ENCODE results near the gene MIOS.
A peak's percentile ranks its signal among the peaks of the same experiment; 100 is the strongest.
"Not testable (repeated sequence)": the region's sequence is repeated elsewhere in the genome, so short reads cannot be mapped to it uniquely, and the experiment has no call there.

The MIOS gene

DNA sequence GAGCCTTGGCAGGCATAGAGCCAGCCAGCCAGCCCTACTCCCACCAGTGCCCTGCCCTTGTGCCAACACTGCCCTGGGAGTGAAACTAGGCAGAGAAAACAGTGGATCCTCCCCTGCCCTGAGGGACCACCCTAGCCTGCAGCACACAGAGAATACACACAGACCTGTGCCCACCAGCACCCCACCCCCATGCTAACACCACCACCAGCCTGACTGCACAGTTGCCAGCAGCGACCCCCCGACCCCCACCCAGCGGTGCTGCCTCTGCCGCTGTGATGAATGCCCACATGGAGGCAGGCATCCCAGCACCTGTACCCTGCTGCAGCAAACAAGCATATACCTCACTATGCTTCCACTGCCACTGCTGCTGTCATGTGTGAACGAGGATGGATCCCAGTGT, 9.4 kb upstream of the MIOS start:
- TF ChIP-seq HDGF (IDR thresholded peaks at IDR 0.05; ENCODE audit: borderline replicate concordance) (no peak), LEF1 (IDR thresholded peaks at IDR 0.05; ENCODE audit: borderline replicate concordance) (no peak), FOXA1 (IDR thresholded peaks at IDR 0.05) (no peak), TARDBP (IDR thresholded peaks at IDR 0.05) (no peak), L3MBTL2 (conservative IDR thresholded peaks at IDR 0.05) (no peak), FOXK2 (IDR thresholded peaks at IDR 0.05) (no peak), SUZ12 (IDR thresholded peaks at IDR 0.05) (no peak), ARNT (IDR thresholded peaks at IDR 0.05) (no peak), NFRKB (IDR thresholded peaks at IDR 0.05) (no peak), ELF4 (IDR thresholded peaks at IDR 0.05) (no peak), FOXM1 (IDR thresholded peaks at IDR 0.05; ENCODE audit: borderline replicate concordance) (no peak), ZNF384 (IDR thresholded peaks at IDR 0.05) (no peak)

GRCh38 chr7:7561591-7561990, 5.1 kb upstream of the MIOS start:
- CTCF ChIA-PET, POLR2A ChIA-PET: not testable (repeated sequence)

More for the DNA sequence above, 9.4 kb upstream of the MIOS start:
- no peak for DNase-seq (ENCODE audit: extremely low spot score)
- POLR2A ChIA-PET: no interaction called here
- CTCF ChIA-PET: no interaction called here

GRCh38 chr7:7562736-7563135, 3.9 kb upstream of the MIOS start:
- POLR2A ChIA-PET: interaction anchor here (2.0 kb wide), 1 partner anchor 77 kb away, joined by 9 read pairs; the partner anchor contains the start of gene UMAD1
- CTCF ChIA-PET: no interaction called here
- TF ChIP-seq BHLHE40 (IDR thresholded peaks at IDR 0.05; ENCODE audit: borderline replicate concordance): no peak
- TF ChIP-seq ZNF384 (IDR thresholded peaks at IDR 0.05): no peak
- TF ChIP-seq TARDBP (IDR thresholded peaks at IDR 0.05): no peak
- no peak for TF ChIP-seq FOXM1 (IDR thresholded peaks at IDR 0.05; ENCODE audit: borderline replicate concordance)
- no peak for TF ChIP-seq PKNOX1 (IDR thresholded peaks at IDR 0.05)
- no peak for TF ChIP-seq NFRKB (IDR thresholded peaks at IDR 0.05)
- TF ChIP-seq FOXA1 (IDR thresholded peaks at IDR 0.05): no peak
- no peak for TF ChIP-seq HDGF (IDR thresholded peaks at IDR 0.05; ENCODE audit: borderline replicate concordance)
- TF ChIP-seq SUZ12 (IDR thresholded peaks at IDR 0.05): no peak
- no peak for TF ChIP-seq FOXK2 (IDR thresholded peaks at IDR 0.05)
- no peak for TF ChIP-seq SP1 (IDR thresholded peaks at IDR 0.05)
- no peak for TF ChIP-seq CTBP1 (IDR thresholded peaks at IDR 0.05; ENCODE audit: borderline replicate concordance)
- no peak for TF ChIP-seq L3MBTL2 (conservative IDR thresholded peaks at IDR 0.05)
- no peak for TF ChIP-seq LEF1 (IDR thresholded peaks at IDR 0.05; ENCODE audit: borderline replicate concordance)
- no peak for TF ChIP-seq ELF4 (IDR thresholded peaks at IDR 0.05)
- no peak for TF ChIP-seq ARNT (IDR thresholded peaks at IDR 0.05)
- DNase-seq (ENCODE audit: extremely low spot score): no peak

More at GRCh38 chr7:7561591-7561990, 5.1 kb upstream of the MIOS start:
- not testable (repeated sequence) for DNase-seq (ENCODE audit: extremely low spot score)

GRCh38 chr7:7563269-7563668, 3.4 kb upstream of the MIOS start:
- ChIA-PET POLR2A (interaction anchor here (1.6 to 2.0 kb wide), 2 partner anchors 8 to 77 kb away, joined by 4 to 9 read pairs; partner anchors contain the start of gene UMAD1), CTCF (no interaction called here)
- no peak for TF ChIP-seq BHLHE40 (IDR thresholded peaks at IDR 0.05; ENCODE audit: borderline replicate concordance)
- no peak for TF ChIP-seq ARNT (IDR thresholded peaks at IDR 0.05)
- TF ChIP-seq TARDBP (IDR thresholded peaks at IDR 0.05): no peak
- no peak for TF ChIP-seq NFRKB (IDR thresholded peaks at IDR 0.05)
- TF ChIP-seq ELF4 (IDR thresholded peaks at IDR 0.05): no peak
- no peak for TF ChIP-seq HDGF (IDR thresholded peaks at IDR 0.05; ENCODE audit: borderline replicate concordance)
- no peak for TF ChIP-seq SUZ12 (IDR thresholded peaks at IDR 0.05)
- TF ChIP-seq ZNF384 (IDR thresholded peaks at IDR 0.05): no peak
- no peak for TF ChIP-seq LEF1 (IDR thresholded peaks at IDR 0.05; ENCODE audit: borderline replicate concordance)
- no peak for TF ChIP-seq FOXM1 (IDR thresholded peaks at IDR 0.05; ENCODE audit: borderline replicate concordance)
- TF ChIP-seq FOXA1 (IDR thresholded peaks at IDR 0.05): no peak
- no peak for TF ChIP-seq FOXK2 (IDR thresholded peaks at IDR 0.05)
- no peak for TF ChIP-seq L3MBTL2 (conservative IDR thresholded peaks at IDR 0.05)
- TF ChIP-seq SP1 (IDR thresholded peaks at IDR 0.05): no peak
- TF ChIP-seq CTBP1 (IDR thresholded peaks at IDR 0.05; ENCODE audit: borderline replicate concordance): no peak
- no peak for TF ChIP-seq PKNOX1 (IDR thresholded peaks at IDR 0.05)
- DNase-seq (ENCODE audit: extremely low spot score): no peak

DNA sequence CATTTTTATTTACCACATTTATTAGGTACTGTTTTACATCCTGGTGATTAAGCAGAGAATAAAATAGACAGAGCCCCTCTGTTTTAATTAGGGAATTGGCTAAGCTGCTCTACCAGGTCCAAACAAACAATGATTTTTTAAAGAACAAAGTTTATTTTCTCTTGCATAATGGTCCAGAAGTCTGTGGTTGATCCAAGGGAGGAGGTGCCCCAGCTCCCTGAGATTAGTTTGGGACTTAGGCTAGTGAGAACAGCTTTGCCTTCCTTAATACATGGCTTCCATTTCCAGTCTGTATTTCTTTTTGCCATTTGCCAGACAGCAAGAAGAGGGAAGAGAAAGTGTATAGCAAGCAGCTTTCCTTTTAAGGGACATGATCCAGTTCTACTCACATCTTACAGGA, 2.9 kb upstream of the MIOS start:
- ChIA-PET POLR2A (interaction anchor here (1.6 to 2.0 kb wide), 2 partner anchors 9 to 76 kb away, joined by 4 to 9 read pairs; partner anchors contain the start of gene UMAD1), CTCF (no interaction called here)
- TF ChIP-seq L3MBTL2 (conservative IDR thresholded peaks at IDR 0.05): no peak
- TF ChIP-seq SP1 (IDR thresholded peaks at IDR 0.05): no peak
- no peak for TF ChIP-seq PKNOX1 (IDR thresholded peaks at IDR 0.05)
- no peak for TF ChIP-seq HDGF (IDR thresholded peaks at IDR 0.05; ENCODE audit: borderline replicate concordance)
- no peak for TF ChIP-seq FOXK2 (IDR thresholded peaks at IDR 0.05)
- TF ChIP-seq ELF4 (IDR thresholded peaks at IDR 0.05): no peak
- no peak for TF ChIP-seq SUZ12 (IDR thresholded peaks at IDR 0.05)
- no peak for DNase-seq (ENCODE audit: extremely low spot score)

DNA sequence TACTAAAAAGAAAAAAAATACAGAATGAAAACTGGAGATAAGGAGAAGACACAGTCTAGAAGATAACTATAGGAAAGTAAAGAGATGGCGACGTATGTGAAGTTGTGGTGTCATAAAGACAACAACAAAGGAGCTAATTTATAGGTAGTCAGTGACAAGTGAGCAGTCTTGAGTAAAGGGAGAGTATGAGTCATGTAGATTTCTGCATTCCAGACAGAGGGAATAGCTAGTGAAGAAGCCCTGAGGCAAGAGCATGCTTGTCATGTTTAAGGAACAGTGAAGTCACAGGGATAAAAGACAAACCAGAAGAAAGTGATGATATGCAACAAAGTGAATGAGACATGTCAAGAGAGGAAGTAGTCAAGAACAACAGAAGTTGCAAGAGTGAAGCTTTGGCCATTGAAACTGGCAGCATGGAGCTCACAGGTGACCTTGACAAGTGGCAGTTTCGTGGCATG, 2.3 kb upstream of the MIOS start:
- no peak for DNase-seq (ENCODE audit: extremely low spot score)
- POLR2A ChIA-PET: interaction anchor here (1.6 to 2.0 kb wide), 2 partner anchors 9 to 76 kb away, joined by 4 to 9 read pairs; partner anchors contain the start of gene UMAD1
- CTCF ChIA-PET: no interaction called here
- no peak for TF ChIP-seq BHLHE40 (IDR thresholded peaks at IDR 0.05; ENCODE audit: borderline replicate concordance)
- TF ChIP-seq CTBP1 (IDR thresholded peaks at IDR 0.05; ENCODE audit: borderline replicate concordance): peak; percentile 32; the same call in 1 of the 2 replicates
- TF ChIP-seq PKNOX1 (IDR thresholded peaks at IDR 0.05): peak; percentile 72

All from HEK293T (cell line).